IMR-90 (cell line): ENCODE measurements around the gene FRK.

Source experiments
- CTCF ChIP-seq: conservative IDR thresholded peaks from 2 replicates; pipeline ENCODE4 v1.5.1; 2012; ENCODE audit warnings: mild to moderate bottlenecking, low read depth, low read length, improper control_type of control experiment
- ELK1 ChIP-seq: fragments of 150-350 bp; IDR thresholded peaks from 2 replicates; pipeline ENCODE4 v1.6.1; 2016; ENCODE audit warnings: low read depth, mild to moderate bottlenecking, low read length, moderate library complexity, borderline replicate concordance
- MAFK ChIP-seq: IDR thresholded peaks from 2 replicates; pipeline ENCODE4 v1.6.1; 2012; ENCODE audit warnings: low read depth, low read length, improper control_type of control experiment
- MXI1 ChIP-seq: IDR thresholded peaks from 2 replicates; pipeline ENCODE4 v1.6.1; 2012; ENCODE audit warnings: low read depth, mild to moderate bottlenecking, low read length, moderate library complexity, borderline replicate concordance
- POLR2A ChIP-seq: IDR thresholded peaks from 2 replicates; pipeline ENCODE4 v1.6.1; 2012; ENCODE audit warnings: mild to moderate bottlenecking, low read depth, low read length
- USF2 ChIP-seq: fragments of 150-350 bp; IDR thresholded peaks from 2 replicates; pipeline ENCODE4 v1.6.1; 2017; ENCODE audit warnings: mild to moderate bottlenecking, antibody characterized with exemption, low read length, low read depth

GRCh38 chr6:116035616-116036015 is 25.1 kb downstream of the FRK start:
- TF ChIP-seq CTCF = no peak
- TF ChIP-seq MXI1 = no peak
- no peak for TF ChIP-seq POLR2A
- no peak for TF ChIP-seq USF2
- no peak for TF ChIP-seq MAFK
- no peak for TF ChIP-seq ELK1
